Ishikawa (cell line): Measurements from ENCODE around the gene ANO4.

Experiments used
- CREB1 ChIP-seq: IDR thresholded peaks from 2 replicates; pipeline ENCODE4 v1.6.1; 2012; ENCODE audit warnings: low read depth
- EGR1 ChIP-seq: IDR thresholded peaks from 2 replicates; pipeline ENCODE4 v1.6.1; 2012
- EP300 ChIP-seq: IDR thresholded peaks from 2 replicates; pipeline ENCODE4 v1.6.1; 2012; ENCODE audit warnings: borderline replicate concordance
- RAD21 ChIP-seq: IDR thresholded peaks from 2 replicates; pipeline ENCODE4 v1.6.1; 2012; ENCODE audit warnings: low read depth
- TAF1 ChIP-seq: IDR thresholded peaks from 2 replicates; pipeline ENCODE4 v1.6.1; 2012; ENCODE audit warnings: low read depth, mild to moderate bottlenecking
- TEAD4 ChIP-seq: IDR thresholded peaks from 2 replicates; pipeline ENCODE4 v1.6.1; 2012
- YY1 ChIP-seq: IDR thresholded peaks from 2 replicates; pipeline ENCODE4 v1.6.1; 2012; ENCODE audit warnings: low read depth
- TF ChIP-seq, protein P1 (sequence below): IDR thresholded peaks from 2 replicates; pipeline ENCODE4 v1.6.1; 2012
- TF ChIP-seq, protein P2 (sequence below): IDR thresholded peaks from 2 replicates; pipeline ENCODE4 v1.6.1; 2012
- TF ChIP-seq, protein P3 (sequence below): IDR thresholded peaks from 2 replicates; pipeline ENCODE4 v1.6.1; 2012; ENCODE audit warnings: low read depth, mild to moderate bottlenecking

DNA sequence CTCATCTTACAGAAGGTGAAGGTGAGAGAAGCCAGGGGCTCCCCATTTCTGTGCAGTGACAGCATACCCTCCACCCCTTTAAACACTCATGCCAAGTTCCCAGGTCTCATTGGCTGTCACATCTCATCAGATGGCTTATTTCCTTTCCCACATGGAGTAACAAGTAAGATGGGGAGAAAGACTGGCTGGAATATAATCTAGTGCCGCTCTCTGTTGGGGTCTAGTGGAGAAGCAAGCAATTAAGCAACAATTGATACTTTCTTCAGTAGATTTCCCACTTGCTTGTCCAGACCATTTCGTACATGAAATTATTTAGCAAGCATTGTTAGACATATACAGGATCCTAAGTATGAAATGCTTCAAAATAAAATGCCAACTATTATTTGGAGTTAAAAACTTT, 323.3 kb downstream of the ANO4 start:
- TF ChIP-seq RAD21: no peak
- TF ChIP-seq, protein P1, sequence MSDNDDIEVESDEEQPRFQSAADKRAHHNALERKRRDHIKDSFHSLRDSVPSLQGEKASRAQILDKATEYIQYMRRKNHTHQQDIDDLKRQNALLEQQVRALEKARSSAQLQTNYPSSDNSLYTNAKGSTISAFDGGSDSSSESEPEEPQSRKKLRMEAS: no peak
- TF ChIP-seq EP300: no peak
- TF ChIP-seq, protein P2, sequence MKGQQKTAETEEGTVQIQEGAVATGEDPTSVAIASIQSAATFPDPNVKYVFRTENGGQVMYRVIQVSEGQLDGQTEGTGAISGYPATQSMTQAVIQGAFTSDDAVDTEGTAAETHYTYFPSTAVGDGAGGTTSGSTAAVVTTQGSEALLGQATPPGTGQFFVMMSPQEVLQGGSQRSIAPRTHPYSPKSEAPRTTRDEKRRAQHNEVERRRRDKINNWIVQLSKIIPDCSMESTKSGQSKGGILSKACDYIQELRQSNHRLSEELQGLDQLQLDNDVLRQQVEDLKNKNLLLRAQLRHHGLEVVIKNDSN: no peak
- no peak for TF ChIP-seq CREB1
- no peak for TF ChIP-seq TAF1
- no peak for TF ChIP-seq TEAD4
- no peak for TF ChIP-seq YY1
- TF ChIP-seq, protein P3, sequence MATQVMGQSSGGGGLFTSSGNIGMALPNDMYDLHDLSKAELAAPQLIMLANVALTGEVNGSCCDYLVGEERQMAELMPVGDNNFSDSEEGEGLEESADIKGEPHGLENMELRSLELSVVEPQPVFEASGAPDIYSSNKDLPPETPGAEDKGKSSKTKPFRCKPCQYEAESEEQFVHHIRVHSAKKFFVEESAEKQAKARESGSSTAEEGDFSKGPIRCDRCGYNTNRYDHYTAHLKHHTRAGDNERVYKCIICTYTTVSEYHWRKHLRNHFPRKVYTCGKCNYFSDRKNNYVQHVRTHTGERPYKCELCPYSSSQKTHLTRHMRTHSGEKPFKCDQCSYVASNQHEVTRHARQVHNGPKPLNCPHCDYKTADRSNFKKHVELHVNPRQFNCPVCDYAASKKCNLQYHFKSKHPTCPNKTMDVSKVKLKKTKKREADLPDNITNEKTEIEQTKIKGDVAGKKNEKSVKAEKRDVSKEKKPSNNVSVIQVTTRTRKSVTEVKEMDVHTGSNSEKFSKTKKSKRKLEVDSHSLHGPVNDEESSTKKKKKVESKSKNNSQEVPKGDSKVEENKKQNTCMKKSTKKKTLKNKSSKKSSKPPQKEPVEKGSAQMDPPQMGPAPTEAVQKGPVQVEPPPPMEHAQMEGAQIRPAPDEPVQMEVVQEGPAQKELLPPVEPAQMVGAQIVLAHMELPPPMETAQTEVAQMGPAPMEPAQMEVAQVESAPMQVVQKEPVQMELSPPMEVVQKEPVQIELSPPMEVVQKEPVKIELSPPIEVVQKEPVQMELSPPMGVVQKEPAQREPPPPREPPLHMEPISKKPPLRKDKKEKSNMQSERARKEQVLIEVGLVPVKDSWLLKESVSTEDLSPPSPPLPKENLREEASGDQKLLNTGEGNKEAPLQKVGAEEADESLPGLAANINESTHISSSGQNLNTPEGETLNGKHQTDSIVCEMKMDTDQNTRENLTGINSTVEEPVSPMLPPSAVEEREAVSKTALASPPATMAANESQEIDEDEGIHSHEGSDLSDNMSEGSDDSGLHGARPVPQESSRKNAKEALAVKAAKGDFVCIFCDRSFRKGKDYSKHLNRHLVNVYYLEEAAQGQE: no peak
- TF ChIP-seq EGR1: no peak
